ENCODE measurements around the gene PNPLA6. TPM values are rescaled to one million over a fixed set of nuclear protein-coding genes. Genes with fewer than 3 reads are reported as not detected.
"Not testable (repeated sequence)": the region's sequence is repeated elsewhere in the genome, so short reads cannot be mapped to it uniquely, and the experiment has no call there.

The PNPLA6 gene
- polyA plus RNA-seq, 3 donors, result 18.0 to 31.3 (median 30.7) TPM

DNA sequence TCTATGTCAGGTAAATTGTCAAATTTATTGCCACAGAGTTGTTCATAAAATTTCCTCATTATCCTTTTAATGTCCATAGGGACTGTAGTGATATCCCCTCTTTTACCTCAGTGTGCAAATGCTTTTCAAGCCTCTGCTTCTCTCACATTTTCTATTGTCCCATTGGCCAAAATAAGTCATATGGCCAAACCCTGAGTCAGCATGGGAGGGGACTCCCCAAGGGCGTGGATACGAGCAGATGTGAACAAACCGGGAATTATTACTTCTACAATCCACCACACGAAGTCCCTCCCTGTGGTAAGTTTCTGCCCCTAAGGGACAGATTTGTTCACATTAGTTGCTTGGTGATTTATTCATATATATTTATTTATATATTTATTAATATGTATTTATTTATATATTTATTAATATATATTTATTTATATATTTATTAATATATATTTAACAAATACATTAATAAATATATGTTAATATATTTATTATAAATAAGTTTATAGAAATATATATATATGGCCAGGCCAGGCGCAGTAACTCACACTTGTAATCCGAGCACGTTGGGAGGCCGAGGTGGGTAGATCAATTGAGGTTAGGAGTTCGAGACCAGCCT is 40.0 kb downstream of the PNPLA6 start:
- no peak overlapping the region for H3K27ac ChIP-seq (ENCODE audit: low read depth, low read length)
- 65 to 73% (median 67%) methylated on average over 9 of the region's 9 CpGs for WGBS, 3 donors

DNA sequence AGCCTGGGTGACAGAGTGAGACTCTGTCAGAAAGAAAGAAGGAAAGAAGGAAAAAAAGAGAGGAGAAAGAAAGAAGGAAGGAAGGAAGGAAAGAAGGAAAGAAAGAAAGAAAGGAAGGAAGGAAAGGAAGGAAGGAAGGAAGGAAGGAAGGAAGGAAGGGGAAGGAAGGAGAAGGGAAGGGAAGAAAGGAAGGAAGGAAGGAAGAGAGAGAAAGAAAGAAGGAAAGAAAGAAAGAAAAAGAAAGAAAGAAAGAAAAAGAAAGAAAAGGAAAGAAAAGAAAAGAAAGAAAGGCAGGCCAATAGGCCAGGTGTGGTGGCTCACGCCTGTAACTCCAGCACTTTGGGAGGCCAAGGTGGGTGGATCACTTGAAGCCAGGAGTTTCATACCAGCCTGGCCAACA is 41.9 kb downstream of the PNPLA6 start:
- WGBS, 3 donors, result 90 to 96% (median 95%) methylated on average over 1 of the region's 1 CpG
- H3K27ac ChIP-seq (ENCODE audit: low read depth, low read length), result not testable (repeated sequence)

GRCh38 chr19:7578127-7578526 is 42.6 kb downstream of the PNPLA6 start:
- WGBS, 3 donors, result 57 to 75% (median 64%) methylated on average over 6 of the region's 6 CpGs
- no peak overlapping the region for H3K27ac ChIP-seq (ENCODE audit: low read depth, low read length)

GRCh38 chr19:7579182-7579581 is 43.7 kb downstream of the PNPLA6 start:
- H3K27ac ChIP-seq (ENCODE audit: low read depth, low read length), result no peak overlapping the region
- WGBS, 3 donors, result 56 to 70% (median 65%) methylated on average over 6 of the region's 6 CpGs

GRCh38 chr19:7582446-7582845 is 46.9 kb downstream of the PNPLA6 start:
- no peak overlapping the region for H3K27ac ChIP-seq (ENCODE audit: low read depth, low read length)
- 57 to 60% (median 59%) methylated on average over 11 of the region's 11 CpGs for WGBS, 3 donors

GRCh38 chr19:7589822-7590221 is 54.3 kb downstream of the PNPLA6 start:
- H3K27ac ChIP-seq (ENCODE audit: low read depth, low read length), result no peak overlapping the region
- 86 to 92% (median 89%) methylated on average over 7 of the region's 7 CpGs for WGBS, 3 donors

GRCh38 chr19:7590256-7590655 is 54.7 kb downstream of the PNPLA6 start:
- H3K27ac ChIP-seq (ENCODE audit: low read depth, low read length), result no peak overlapping the region
- 31 to 58% (median 54%) methylated on average over 8 of the region's 8 CpGs for WGBS, 3 donors

GRCh38 chr19:7595466-7596133 is 60.1 kb downstream of the PNPLA6 start, which contains the start of gene CAMSAP3:
Gene CAMSAP3, plus strand, starts transcription at chr19:7595863. Its CDS starts 140 bp downstream, at chr19:7596003.
- no peak within 1 kb of the TSS for H3K27ac ChIP-seq (ENCODE audit: low read depth, low read length)
- WGBS, 3 donors, result 0 to 1% (median 1%) methylated on average over 35 to 78 of the region's 78 CpGs

GRCh38 chr19:7596211-7596937 is 60.9 kb downstream of the PNPLA6 start:
- no peak overlapping the region for H3K27ac ChIP-seq (ENCODE audit: low read depth, low read length)
- 2 to 4% (median 4%) methylated on average over 51 to 68 of the region's 70 CpGs for WGBS, 3 donors

DNA sequence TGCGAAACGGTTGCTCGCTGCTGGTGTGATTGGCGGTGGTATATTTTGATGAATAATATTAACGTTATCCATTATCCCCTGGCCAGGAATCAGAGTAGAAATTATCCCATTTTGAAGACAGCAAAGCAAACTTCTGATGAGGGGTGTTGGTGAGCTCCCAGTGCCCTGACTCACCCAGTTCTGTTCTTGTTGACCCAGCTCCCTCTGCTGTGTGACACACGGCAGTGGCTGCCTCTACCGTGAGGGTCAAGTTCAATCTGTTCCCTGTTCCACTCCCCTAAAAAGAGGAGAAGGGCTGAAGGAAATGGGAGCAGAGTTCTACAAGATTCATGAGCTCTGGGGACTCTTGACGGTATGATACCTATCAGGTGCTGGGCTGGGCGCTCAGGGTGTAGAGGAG is 62.2 kb downstream of the PNPLA6 start:
- 62 to 75% (median 66%) methylated on average over 9 of the region's 9 CpGs for WGBS, 3 donors
- no peak overlapping the region for H3K27ac ChIP-seq (ENCODE audit: low read depth, low read length)

- WGBS, 3 donors, result 71 to 80% (median 75%) methylated on average over 6 of the region's 6 CpGs
Observed at GRCh38 chr19:7598180-7598579, 62.7 kb downstream of the PNPLA6 start.

GRCh38 chr19:7600721-7601120 is 65.2 kb downstream of the PNPLA6 start:
- no peak overlapping the region for H3K27ac ChIP-seq (ENCODE audit: low read depth, low read length)

More at GRCh38 chr19:7598180-7598579, 62.7 kb downstream of the PNPLA6 start:
- H3K27ac ChIP-seq (ENCODE audit: low read depth, low read length), result no peak overlapping the region

- no peak overlapping the region for H3K27ac ChIP-seq (ENCODE audit: low read depth, low read length)
- 24 to 36% (median 33%) methylated on average over 14 to 15 of the region's 15 CpGs for WGBS, 3 donors
Observed at GRCh38 chr19:7602240-7602934, 66.9 kb downstream of the PNPLA6 start.

GRCh38 chr19:7602935-7603497 is 67.5 kb downstream of the PNPLA6 start:
- WGBS, 3 donors, result 51 to 60% (median 54%) methylated on average over 11 of the region's 11 CpGs
- no peak overlapping the region for H3K27ac ChIP-seq (ENCODE audit: low read depth, low read length)

DNA sequence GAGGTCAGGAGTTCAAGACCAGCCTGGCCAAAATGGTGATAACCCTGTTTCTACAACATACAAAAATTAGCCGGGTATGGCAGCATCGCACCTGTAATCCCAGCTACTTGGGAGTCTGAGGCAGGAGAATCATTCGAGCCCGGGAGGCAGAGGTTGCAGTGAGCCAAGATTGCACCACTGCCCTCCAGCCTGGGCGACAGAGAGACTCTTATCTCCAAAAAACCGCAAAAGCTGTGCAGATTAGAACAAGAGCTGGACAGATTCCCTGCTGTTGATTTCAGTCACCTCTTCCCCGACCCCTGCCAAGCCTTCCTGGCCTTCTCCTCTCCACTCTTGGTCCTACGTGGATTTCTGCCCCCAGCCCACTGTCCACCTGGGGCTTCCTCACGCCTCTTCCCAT is 68.4 kb downstream of the PNPLA6 start:
- 68 to 79% (median 74%) methylated on average over 9 of the region's 9 CpGs for WGBS, 3 donors
- no peak overlapping the region for H3K27ac ChIP-seq (ENCODE audit: low read depth, low read length)

GRCh38 chr19:7605490-7606222 is 70.1 kb downstream of the PNPLA6 start:
- 65 to 79% (median 71%) methylated on average over 13 to 14 of the region's 14 CpGs for WGBS, 3 donors
- H3K27ac ChIP-seq (ENCODE audit: low read depth, low read length), result no peak overlapping the region

DNA sequence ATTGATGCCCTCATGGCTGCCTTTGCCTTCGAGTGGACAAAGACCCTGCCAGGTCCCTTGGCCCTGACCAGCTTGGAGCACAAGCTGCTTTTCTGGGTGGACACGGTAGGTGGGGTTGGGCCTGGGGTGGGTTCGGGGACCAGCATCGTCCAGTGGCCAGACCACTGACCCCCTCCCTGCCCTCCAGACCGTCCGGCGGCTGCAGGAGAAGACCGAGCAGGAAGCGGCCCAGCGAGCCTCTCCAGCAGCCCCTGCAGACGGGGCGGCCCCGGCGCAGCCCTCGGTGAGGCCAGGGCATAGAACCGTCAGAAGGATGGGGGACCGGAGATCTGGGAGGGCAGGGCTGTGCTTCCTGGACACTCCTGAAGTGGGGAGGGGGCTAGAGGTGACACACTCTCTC is 70.8 kb downstream of the PNPLA6 start:
- WGBS, 3 donors, result 72 to 88% (median 80%) methylated on average over 16 to 17 of the region's 17 CpGs
- no peak overlapping the region for H3K27ac ChIP-seq (ENCODE audit: low read depth, low read length)

All from adipose tissue (tissue), 3 donors.